ENCODE results near the gene LUM. TPM values are rescaled to one million over a fixed set of nuclear protein-coding genes. Genes with fewer than 3 reads are reported as not detected.

Gene LUM
- total and polyA plus RNA-seq, 3 donors from 2014 or later = 8.3 to 213 (median 17.5) TPM

- WGBS, 2 donors = 68 to 75% methylated on average over 2 of the region's 2 CpGs
- Histone ChIP-seq H3K27ac (no peak overlapping the region), H3K4me3 (no peak overlapping the region), H3K27me3 (no peaks in the 10 kb centered on the region), H3K9me3 (no peaks in the 10 kb centered on the region), H3K4me1 (no peaks in the 10 kb centered on the region), H3K36me3 (ENCODE audit: low read depth, missing control alignments) (no peaks in the 10 kb centered on the region)
- intact Hi-C loops (cut with DNase I; ENCODE audit: low total_unique reads) = no loop called here
- TF ChIP-seq POLR2A (IDR thresholded peaks at IDR 0.05) = no peak
- TF ChIP-seq CTCF (IDR thresholded peaks at IDR 0.05) = no peak
- no peak for DNase-seq
Observed at GRCh38 chr12:91144053-91144452, 32.8 kb upstream of the LUM start.

- Histone ChIP-seq H3K36me3 (ENCODE audit: low read depth, missing control alignments) (no peaks in the 10 kb centered on the region), H3K9me3 (no peaks in the 10 kb centered on the region), H3K27ac (no peak overlapping the region), H3K4me1 (peaks cover 6% of the 10 kb centered on the region), H3K27me3 (no peaks in the 10 kb centered on the region), H3K4me3 (no peak overlapping the region)
- no peak for DNase-seq
- 57 to 68% methylated on average over 3 of the region's 3 CpGs for WGBS, 2 donors
- intact Hi-C loops (cut with DNase I; ENCODE audit: low total_unique reads) = no loop called here
- no peak for TF ChIP-seq CTCF (IDR thresholded peaks at IDR 0.05)
- TF ChIP-seq POLR2A (IDR thresholded peaks at IDR 0.05) = no peak
Observed at GRCh38 chr12:91143206-91143605, 31.9 kb upstream of the LUM start.

GRCh38 chr12:91142221-91142631, 30.9 kb upstream of the LUM start:
- DNase-seq = peak; percentile 36
- Histone ChIP-seq H3K36me3 (ENCODE audit: low read depth, missing control alignments) (no peaks in the 10 kb centered on the region), H3K27me3 (no peaks in the 10 kb centered on the region), H3K4me1 (peaks cover 9% of the 10 kb centered on the region), H3K27ac (peak overlapping the region in 1 of 2 donors; percentile 31), H3K9me3 (no peaks in the 10 kb centered on the region), H3K4me3 (no peak overlapping the region)
- WGBS, 2 donors = 26 to 48% methylated on average over 3 of the region's 3 CpGs
- intact Hi-C loops (cut with DNase I; ENCODE audit: low total_unique reads) = no loop called here
- TF ChIP-seq CTCF (IDR thresholded peaks at IDR 0.05) = no peak
- no peak for TF ChIP-seq POLR2A (IDR thresholded peaks at IDR 0.05)

GRCh38 chr12:91140026-91140931, 29.0 kb upstream of the LUM start:
- 55 to 66% methylated on average over 1 of the region's 1 CpG for WGBS, 2 donors
- H3K9me3 ChIP-seq = no peaks in the 10 kb centered on the region
- H3K4me1 ChIP-seq = peaks cover 9% of the 10 kb centered on the region
- H3K4me3 ChIP-seq = no peak overlapping the region
- no peak for DNase-seq
- no peaks in the 10 kb centered on the region for H3K27me3 ChIP-seq
- intact Hi-C loops (cut with DNase I; ENCODE audit: low total_unique reads) = no loop called here
- H3K36me3 ChIP-seq (ENCODE audit: low read depth, missing control alignments) = no peaks in the 10 kb centered on the region
- H3K27ac ChIP-seq = peak overlapping the region in 1 of 2 donors; percentile 71
- no peak for TF ChIP-seq POLR2A (IDR thresholded peaks at IDR 0.05)
- TF ChIP-seq CTCF (IDR thresholded peaks at IDR 0.05) = no peak

Data from testis (tissue), 3 donors.